Upper lobe of left lung (tissue), 6 donors: Measurements from ENCODE around the gene RPL28. TPM values are rescaled to one million over a fixed set of nuclear protein-coding genes. Genes with fewer than 3 reads are reported as not detected.

Experiments
- ATAC-seq, 2 donors: fragments of 200-7000 bp; cut with Tn5 transposase; one replicate each; pipeline ENCODE4 v1.9.1; 2022; ENCODE audit warnings: mild to moderate bottlenecking in 2 of 2, moderate library complexity in 2 of 2; ENCODE audit not compliant: low FRiP score in 2 of 2
- DNase-seq, 2 donors: peaks; one replicate each; pipeline ENCODE4 v3.0.0-alpha.2; 2019 to 2020
- H3K27ac ChIP-seq, 4 donors: fragments of 200-600 bp; sonication (generic); one replicate each; pipeline ENCODE4 v1.5.1; 2016 to 2019
- H3K27me3 ChIP-seq, 4 donors: fragments of 200-600 bp; sonication (generic); one replicate each; pipeline ENCODE4 v1.5.1; 2017 to 2019
- H3K36me3 ChIP-seq, 4 donors: fragments of 200-600 bp; sonication (generic); one replicate each; pipeline ENCODE4 v1.5.1; 2016 to 2019
- H3K4me1 ChIP-seq, 4 donors: fragments of 200-600 bp; sonication (generic); one replicate each; pipeline ENCODE4 v1.5.1; 2018 to 2019
- H3K4me3 ChIP-seq, 4 donors: fragments of 200-600 bp; sonication (generic); one replicate each; pipeline ENCODE4 v1.5.1; 2017 to 2019; ENCODE audit warnings: mild to moderate bottlenecking in 2 of 4, moderate library complexity in 1 of 4
- H3K9me3 ChIP-seq, 4 donors: fragments of 200-600 bp; sonication (generic); one replicate each; pipeline ENCODE4 v1.5.1; 2018 to 2019
- EP300 ChIP-seq, 4 donors: sonication (generic); formaldehyde crosslinking; IDR thresholded peaks; one replicate each; pipeline ENCODE4 v1.5.1; 2017; ENCODE audit warnings: antibody characterized with exemption in 4 of 4, control low read depth in 2 of 4
- POLR2A ChIP-seq, 4 donors: fragments of 450-650 bp; IDR thresholded peaks; one replicate each; pipeline ENCODE4 v1.5.1; 2016 to 2017; ENCODE audit warnings: antibody characterized with exemption in 4 of 4, mild to moderate bottlenecking in 2 of 4
- POLR2AphosphoS5 ChIP-seq, 2 donors: sonication (generic); formaldehyde crosslinking; IDR thresholded peaks; one replicate each; pipeline ENCODE4 v1.5.1; 2017; ENCODE audit warnings: antibody characterized with exemption in 2 of 2
- WGBS, 2 donors: methylation state at CpG; one replicate each; pipeline ENCODE4 v1.1.5; 2017 to 2018; 5-methylcytosine and 5-hydroxymethylcytosine counted together
- total RNA-seq, 6 donors: library from RNA; depleted of rRNA in 4 of 6; stranded (reverse); fragments of >200 nt in 4 of 6; gene quantifications; one replicate each; pipeline versions ENCODE4 v1.1.0 to v1.2.1, GENCODE V29; 2016 to 2021
- TF ChIP-seq, protein P1 (sequence below), 6 experiments: fragments of 450-650 bp in 4 of 6; fragments of 200-600 bp in 2 of 6; sonication (generic) in 2 of 6; IDR thresholded peaks; one replicate each; pipeline ENCODE4 v1.5.1; 2016 to 2019; ENCODE audit warnings: antibody characterized with exemption in 6 of 6
- donor health status: DM: no; HTN: no; CAD: no; lungs with moderate emphysema.
- donor health status: DM: no; HTN: yes; CAD: no; lungs with severe emphysema.

Gene RPL28
- total RNA-seq, 6 donors from 2014 or later, result 308 to 1,892 (median 534) TPM

DNA sequence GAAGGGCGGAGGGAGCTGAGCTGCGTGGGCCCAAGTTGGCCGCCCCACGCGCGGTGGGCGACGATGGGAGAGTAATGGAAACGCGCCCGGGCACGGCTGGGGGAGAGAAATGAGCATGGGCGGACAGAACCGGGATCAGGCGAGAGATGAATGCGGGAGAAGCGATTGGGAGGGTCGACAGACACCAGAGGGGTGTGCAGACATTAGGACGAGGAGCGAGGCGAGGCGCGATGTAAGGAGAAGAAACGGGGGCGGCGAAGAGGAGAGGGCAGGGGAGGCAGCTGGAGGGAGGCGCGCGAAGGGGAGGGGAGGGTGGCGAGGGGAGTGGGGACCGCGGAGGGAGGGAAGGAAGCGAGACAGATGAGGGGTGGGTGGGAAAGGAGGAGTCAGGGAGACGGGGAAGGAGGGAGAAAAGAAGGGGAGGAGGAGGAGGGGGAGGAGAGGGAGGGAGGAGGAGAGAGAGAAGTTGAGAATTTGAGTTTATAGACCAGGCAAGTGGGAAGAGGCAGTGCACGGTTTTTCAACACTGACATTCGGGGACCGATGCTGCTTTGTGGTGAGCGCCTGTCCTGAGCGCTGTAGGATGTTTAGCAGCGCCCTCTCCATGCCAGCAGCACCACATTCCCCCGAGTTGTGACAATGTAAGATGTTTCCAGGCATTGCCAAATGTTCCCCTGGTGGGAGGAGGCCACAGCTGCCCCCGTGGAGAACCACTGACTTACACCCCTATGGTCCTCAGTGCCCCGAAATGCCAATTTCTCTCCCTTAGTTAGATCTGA is 57.5 kb downstream of the RPL28 start, which contains the start of gene SHISA7:
Gene SHISA7, minus strand, starts transcription at position 256 of the 779 bp plus-strand sequence. CDS start 437 bp downstream, outside the sequence.
- Histone ChIP-seq H3K27me3 (peaks cover 0 to 64% (median 33%) of the 10 kb centered on the region in 4 donors), H3K4me3 (no peak within 1 kb of the TSS)

DNA sequence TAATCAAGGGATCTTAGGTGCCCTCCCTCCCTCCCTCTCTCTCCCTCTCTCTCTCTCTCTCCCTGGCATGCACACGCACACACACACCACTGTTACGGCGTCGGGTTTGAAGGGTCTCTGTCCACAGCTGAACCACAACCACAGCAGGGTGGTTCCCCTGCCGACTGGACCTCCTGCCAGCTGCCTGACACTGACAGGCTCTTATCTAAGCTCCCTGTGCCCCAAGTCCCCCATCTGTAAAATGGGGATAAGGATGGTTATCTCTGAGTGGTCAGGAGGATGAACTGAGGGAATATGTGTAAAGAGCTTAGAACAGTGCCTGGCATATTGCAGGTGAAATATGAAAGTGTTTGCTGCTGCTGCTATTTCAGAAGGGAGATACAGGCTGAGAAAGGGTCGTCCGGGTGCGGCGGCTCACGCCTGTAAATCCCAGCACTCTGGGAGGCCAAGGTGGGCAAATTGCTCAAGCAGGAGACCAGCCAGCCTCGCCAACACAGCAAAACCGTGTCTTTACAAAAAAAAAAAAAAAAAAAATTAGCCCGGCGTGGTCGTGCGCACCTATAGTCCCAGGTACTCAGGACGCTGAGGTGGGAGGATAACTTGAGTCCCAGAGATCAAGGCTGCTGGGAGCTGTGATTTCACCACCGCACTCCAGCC is 58.2 kb downstream of the RPL28 start:
- WGBS, 2 donors, result 32 to 39% methylated on average over 14 to 18 of the region's 18 CpGs
- Histone ChIP-seq H3K27ac (no peak overlapping the region), H3K4me3 (no peak overlapping the region), H3K9me3 (no peaks in the 10 kb centered on the region), H3K4me1 (peaks cover 5 to 35% (median 10%) of the 10 kb centered on the region in 4 donors), H3K27me3 (peaks cover 0 to 57% (median 33%) of the 10 kb centered on the region in 4 donors), H3K36me3 (no peaks in the 10 kb centered on the region)
- no peak for TF ChIP-seq POLR2A (IDR thresholded peaks at IDR 0.05)
- TF ChIP-seq EP300 (IDR thresholded peaks at IDR 0.05), result no peak
- TF ChIP-seq POLR2AphosphoS5 (IDR thresholded peaks at IDR 0.05), result no peak
- ATAC-seq, result no peak
- DNase-seq, result no peak

More for the DNA sequence above, 57.5 kb downstream of the RPL28 start, which contains the start of gene SHISA7:
- ATAC-seq (no peak), DNase-seq (no peak)
- Histone ChIP-seq H3K4me1 (peaks cover 5 to 35% (median 10%) of the 10 kb centered on the region in 4 donors), H3K9me3 (no peaks in the 10 kb centered on the region), H3K27ac (no peak within 1 kb of the TSS), H3K36me3 (no peaks in the 10 kb centered on the region)
- WGBS, 2 donors, result 3 to 5% methylated on average over 35 to 40 of the region's 43 CpGs
- TF ChIP-seq EP300 (IDR thresholded peaks at IDR 0.05) (no peak), POLR2AphosphoS5 (IDR thresholded peaks at IDR 0.05) (no peak), POLR2A (IDR thresholded peaks at IDR 0.05) (no peak)
- TF ChIP-seq, protein P1, sequence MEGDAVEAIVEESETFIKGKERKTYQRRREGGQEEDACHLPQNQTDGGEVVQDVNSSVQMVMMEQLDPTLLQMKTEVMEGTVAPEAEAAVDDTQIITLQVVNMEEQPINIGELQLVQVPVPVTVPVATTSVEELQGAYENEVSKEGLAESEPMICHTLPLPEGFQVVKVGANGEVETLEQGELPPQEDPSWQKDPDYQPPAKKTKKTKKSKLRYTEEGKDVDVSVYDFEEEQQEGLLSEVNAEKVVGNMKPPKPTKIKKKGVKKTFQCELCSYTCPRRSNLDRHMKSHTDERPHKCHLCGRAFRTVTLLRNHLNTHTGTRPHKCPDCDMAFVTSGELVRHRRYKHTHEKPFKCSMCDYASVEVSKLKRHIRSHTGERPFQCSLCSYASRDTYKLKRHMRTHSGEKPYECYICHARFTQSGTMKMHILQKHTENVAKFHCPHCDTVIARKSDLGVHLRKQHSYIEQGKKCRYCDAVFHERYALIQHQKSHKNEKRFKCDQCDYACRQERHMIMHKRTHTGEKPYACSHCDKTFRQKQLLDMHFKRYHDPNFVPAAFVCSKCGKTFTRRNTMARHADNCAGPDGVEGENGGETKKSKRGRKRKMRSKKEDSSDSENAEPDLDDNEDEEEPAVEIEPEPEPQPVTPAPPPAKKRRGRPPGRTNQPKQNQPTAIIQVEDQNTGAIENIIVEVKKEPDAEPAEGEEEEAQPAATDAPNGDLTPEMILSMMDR (IDR thresholded peaks at IDR 0.05), result no peak

DNA sequence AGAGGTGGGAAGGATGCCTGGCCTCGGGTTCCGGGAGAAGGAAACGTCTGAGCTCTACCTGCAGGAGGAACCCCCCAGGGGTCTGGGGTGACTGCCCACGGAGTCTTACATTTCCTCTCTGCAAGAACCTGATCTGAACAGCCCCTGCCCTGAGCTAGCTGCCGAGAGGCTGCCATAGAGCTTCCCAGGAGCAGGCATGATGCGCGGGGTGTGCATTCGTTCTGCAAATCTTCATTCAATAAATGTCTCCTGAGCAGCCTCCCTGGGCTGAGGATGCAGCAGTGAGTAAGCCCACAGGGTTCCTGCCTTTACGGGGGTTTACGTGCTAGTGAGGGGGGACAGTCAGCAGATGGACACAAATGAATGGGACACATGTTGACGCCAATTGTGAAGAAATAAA is 58.9 kb downstream of the RPL28 start:
- ATAC-seq, result no peak
- H3K36me3 ChIP-seq, result no peaks in the 10 kb centered on the region
- H3K9me3 ChIP-seq, result no peaks in the 10 kb centered on the region
- 36 to 46% methylated on average over 11 of the region's 11 CpGs for WGBS, 2 donors
- H3K4me1 ChIP-seq, result peaks cover 5 to 35% (median 10%) of the 10 kb centered on the region in 4 donors
- H3K27ac ChIP-seq, result no peak overlapping the region
- TF ChIP-seq EP300 (IDR thresholded peaks at IDR 0.05) (no peak), POLR2A (IDR thresholded peaks at IDR 0.05) (no peak), POLR2AphosphoS5 (IDR thresholded peaks at IDR 0.05) (no peak)
- TF ChIP-seq, protein P1 (IDR thresholded peaks at IDR 0.05), result no peak
- DNase-seq, result no peak
- H3K4me3 ChIP-seq, result no peak overlapping the region
- H3K27me3 ChIP-seq, result peaks cover 0 to 50% (median 33%) of the 10 kb centered on the region in 4 donors

DNA sequence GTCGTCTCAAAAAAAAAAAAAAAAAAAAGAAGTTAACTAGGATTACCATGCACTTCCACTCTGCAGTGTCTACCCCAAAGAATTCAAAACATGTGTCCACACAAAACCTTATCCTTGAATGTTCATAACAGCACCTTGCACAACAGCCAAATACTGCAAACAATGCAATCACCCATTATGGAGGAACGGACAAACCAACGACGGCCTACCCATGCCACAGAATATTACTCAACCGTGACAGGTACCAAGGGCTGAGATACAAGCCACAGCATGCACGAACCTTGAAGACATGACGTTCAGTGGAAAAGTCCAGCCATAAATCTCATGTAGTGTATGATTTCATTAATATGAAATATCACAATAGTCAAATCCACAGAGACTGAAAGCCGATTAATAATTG is 60.3 kb downstream of the RPL28 start:
- ATAC-seq (no peak), DNase-seq (no peak)
- Histone ChIP-seq H3K27ac (no peak overlapping the region), H3K9me3 (no peaks in the 10 kb centered on the region), H3K4me3 (no peak overlapping the region), H3K27me3 (peaks cover 1 to 40% (median 25%) of the 10 kb centered on the region in 4 donors), H3K36me3 (no peaks in the 10 kb centered on the region), H3K4me1 (peaks cover under 1 to 26% (median 4%) of the 10 kb centered on the region in 4 donors)
- 65 to 70% methylated on average over 8 of the region's 8 CpGs for WGBS, 2 donors
- no peak for TF ChIP-seq POLR2A (IDR thresholded peaks at IDR 0.05)
- TF ChIP-seq, protein P1 (IDR thresholded peaks at IDR 0.05), result no peak
- no peak for TF ChIP-seq EP300 (IDR thresholded peaks at IDR 0.05)
- TF ChIP-seq POLR2AphosphoS5 (IDR thresholded peaks at IDR 0.05), result no peak
